Measurements from ENCODE around the gene TMEM167B.

The TMEM167B gene

DNA sequence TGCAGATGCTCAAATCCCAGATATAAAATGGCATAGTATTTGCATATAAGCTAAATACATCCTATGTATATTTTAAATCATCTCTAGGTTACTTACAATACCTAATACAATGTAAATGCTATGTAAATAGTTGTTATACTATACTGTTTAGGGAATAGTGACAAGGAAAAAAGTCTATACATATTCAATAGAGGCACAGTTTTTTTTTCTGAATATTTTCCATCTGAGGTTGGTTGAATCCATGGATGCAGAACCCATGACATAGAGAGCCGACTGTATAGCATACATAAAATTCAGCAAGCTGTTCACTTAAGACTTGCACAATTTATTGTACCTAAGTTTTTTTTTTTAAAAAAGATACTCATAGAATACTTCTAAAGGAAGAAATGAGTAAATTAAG, 21.3 kb upstream of the TMEM167B start:
- Mint-ChIP-seq H3K4me1 (peaks cover 3% of the 10 kb centered on the region), H3K9me3 (no peaks in the 10 kb centered on the region), H3K4me3 (no peak overlapping the region), H3K27ac (no peak overlapping the region), H3K36me3 (peaks cover 77% of the 10 kb centered on the region)
- DNase-seq (ENCODE audit: low spot score in 2 of 2) (no peak), ATAC-seq (no peak)

GRCh38 chr1:109075531-109076490, 14.8 kb upstream of the TMEM167B start, which contains the start of gene TAF13:
TSS of gene TAF13 (minus strand) at chr1:109076003. CDS start at chr1:109075947, 56 bp downstream.
- Mint-ChIP-seq H3K4me3 (peak within 1 kb of the TSS; percentile 98), H3K27ac (peak within 1 kb of the TSS; percentile 99)
- ATAC-seq = peak; percentile 100

DNA sequence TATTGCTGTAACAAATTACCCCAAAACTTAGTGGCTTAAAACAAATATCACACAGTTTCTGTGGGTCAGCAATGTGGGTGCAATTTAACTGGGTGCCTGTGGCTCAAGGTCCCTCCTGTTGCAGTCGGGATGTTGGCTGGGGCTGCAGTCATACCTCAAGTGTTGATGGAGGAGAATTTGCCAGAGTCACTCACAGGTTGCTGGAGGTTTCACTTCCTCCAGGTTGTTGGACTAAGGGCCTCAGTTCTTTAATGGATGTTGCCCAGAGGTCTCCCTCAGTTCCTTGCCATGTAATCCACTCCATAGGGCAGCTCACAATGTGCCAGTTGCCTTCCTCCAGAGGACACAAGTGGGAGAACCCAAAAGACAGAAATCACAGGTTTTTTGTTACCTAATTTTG, 12.2 kb upstream of the TMEM167B start:
- DNase-seq (ENCODE audit: low spot score in 2 of 2) = no peak

More at GRCh38 chr1:109075531-109076490, 14.8 kb upstream of the TMEM167B start, which contains the start of gene TAF13:
- Mint-ChIP-seq H3K9me3 (no peaks in the 10 kb centered on the region), H3K4me1 (peaks cover 22% of the 10 kb centered on the region), H3K36me3 (peaks cover 34% of the 10 kb centered on the region)
- peak; percentile 77 to 93 for DNase-seq (ENCODE audit: low spot score in 2 of 2)

DNA sequence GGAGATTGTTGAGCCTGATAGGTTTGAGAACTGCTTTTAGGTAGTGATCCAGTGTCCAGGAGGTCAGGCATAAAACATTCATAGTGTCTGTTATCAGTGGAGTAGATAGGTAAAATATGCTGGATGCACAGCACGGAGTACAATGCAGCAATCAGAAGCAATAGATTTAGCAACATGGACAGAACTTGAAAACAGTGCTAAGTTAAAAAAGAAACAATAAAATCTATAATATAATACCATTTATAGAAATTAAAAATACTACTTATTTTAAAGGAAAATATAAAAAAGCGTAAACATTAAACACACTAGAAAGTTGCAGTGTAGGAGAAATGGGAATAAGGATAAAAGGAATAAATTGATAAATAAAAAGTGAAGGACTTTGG, 11.3 kb upstream of the TMEM167B start:
- DNase-seq (ENCODE audit: low spot score in 2 of 2) (no peak), ATAC-seq (no peak)
- Mint-ChIP-seq H3K36me3 (peaks cover 10% of the 10 kb centered on the region), H3K9me3 (no peaks in the 10 kb centered on the region), H3K4me1 (peaks cover 20% of the 10 kb centered on the region), H3K4me3 (no peak overlapping the region), H3K27ac (no peak overlapping the region)

More for the DNA sequence above, 12.2 kb upstream of the TMEM167B start:
- H3K4me1 Mint-ChIP-seq = peaks cover 22% of the 10 kb centered on the region
- H3K27ac Mint-ChIP-seq = no peak overlapping the region
- peaks cover 10% of the 10 kb centered on the region for H3K36me3 Mint-ChIP-seq
- no peak overlapping the region for H3K4me3 Mint-ChIP-seq
- ATAC-seq = no peak
- no peaks in the 10 kb centered on the region for H3K9me3 Mint-ChIP-seq

- Mint-ChIP-seq H3K4me3 (no peak overlapping the region), H3K27ac (no peak overlapping the region), H3K4me1 (peaks cover 7% of the 10 kb centered on the region), H3K9me3 (no peaks in the 10 kb centered on the region), H3K36me3 (peaks cover 8% of the 10 kb centered on the region)
- DNase-seq (ENCODE audit: low spot score in 2 of 2) (no peak), ATAC-seq (no peak)
Measured at GRCh38 chr1:109080441-109081082, 10.0 kb upstream of the TMEM167B start.

DNA sequence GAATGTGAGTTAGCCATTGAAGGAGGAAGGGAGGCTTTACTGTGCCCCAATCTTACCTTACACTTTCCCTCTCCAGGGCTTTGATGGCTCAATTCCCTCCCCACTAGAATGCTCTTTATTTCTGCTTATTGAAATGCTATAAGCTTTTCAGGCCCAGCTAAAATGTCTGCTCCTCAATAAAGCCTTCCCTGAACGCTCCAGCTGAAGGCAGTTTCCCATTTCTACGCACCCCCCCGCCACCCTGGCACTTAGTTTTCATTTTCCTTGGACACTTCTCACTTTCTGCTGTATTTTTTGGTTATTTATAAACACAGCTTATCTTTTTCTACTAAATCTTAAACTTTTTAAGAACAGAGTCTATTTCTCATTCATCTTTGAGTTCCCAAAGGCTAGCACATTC, 7.1 kb upstream of the TMEM167B start:
- H3K36me3 Mint-ChIP-seq = no peaks in the 10 kb centered on the region
- H3K4me3 Mint-ChIP-seq = no peak overlapping the region
- H3K4me1 Mint-ChIP-seq = no peaks in the 10 kb centered on the region
- no peak for ATAC-seq
- no peak overlapping the region for H3K27ac Mint-ChIP-seq
- no peak for DNase-seq (ENCODE audit: low spot score in 2 of 2)
- H3K9me3 Mint-ChIP-seq = no peaks in the 10 kb centered on the region

DNA sequence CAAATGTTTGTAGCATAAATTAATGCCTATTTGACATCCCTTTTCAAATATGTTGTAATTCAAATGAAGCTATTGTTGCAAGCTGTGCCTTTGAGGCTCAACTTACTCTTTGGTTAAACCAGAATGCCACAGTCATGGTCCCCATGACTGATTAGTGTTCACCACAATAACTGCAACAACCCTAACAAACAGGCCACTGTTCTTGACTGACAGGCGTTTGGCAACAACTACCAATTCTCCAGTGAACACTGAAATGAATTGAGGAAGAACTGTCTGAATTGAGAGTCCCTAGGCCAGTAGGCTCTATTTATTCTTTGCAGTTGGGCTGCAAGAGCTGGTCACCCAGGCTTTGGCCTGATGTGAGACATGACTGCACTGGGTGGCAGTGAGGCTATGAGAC, 6.6 kb upstream of the TMEM167B start:
- H3K4me3 Mint-ChIP-seq = no peak overlapping the region
- no peak for ATAC-seq
- no peaks in the 10 kb centered on the region for H3K36me3 Mint-ChIP-seq
- H3K4me1 Mint-ChIP-seq = no peaks in the 10 kb centered on the region
- no peak for DNase-seq (ENCODE audit: low spot score in 2 of 2)
- no peaks in the 10 kb centered on the region for H3K9me3 Mint-ChIP-seq
- H3K27ac Mint-ChIP-seq = no peak overlapping the region

- ATAC-seq (peak; percentile 16), DNase-seq (ENCODE audit: low spot score in 2 of 2) (no peak)
- Mint-ChIP-seq H3K9me3 (no peaks in the 10 kb centered on the region), H3K36me3 (no peaks in the 10 kb centered on the region), H3K4me1 (no peaks in the 10 kb centered on the region), H3K4me3 (no peak overlapping the region), H3K27ac (peak overlapping the region; percentile 66)
Measured at GRCh38 chr1:109084563-109085517, 5.7 kb upstream of the TMEM167B start.

GRCh38 chr1:109089242-109090015, 1.1 kb upstream of the TMEM167B start:
- Mint-ChIP-seq H3K27ac (peak overlapping the region; percentile 94), H3K9me3 (no peaks in the 10 kb centered on the region), H3K4me1 (peaks cover 12% of the 10 kb centered on the region), H3K4me3 (peak overlapping the region; percentile 95), H3K36me3 (peaks cover 37% of the 10 kb centered on the region)
- ATAC-seq = no peak
- no peak for DNase-seq (ENCODE audit: low spot score in 2 of 2)

- H3K36me3 Mint-ChIP-seq = peaks cover 56% of the 10 kb centered on the region
- DNase-seq (ENCODE audit: low spot score in 2 of 2) = no peak
- ATAC-seq = peak; percentile 74
- peak overlapping the region; percentile 94 for H3K27ac Mint-ChIP-seq
- peak overlapping the region; percentile 95 for H3K4me3 Mint-ChIP-seq
- H3K9me3 Mint-ChIP-seq = no peaks in the 10 kb centered on the region
- peaks cover 12% of the 10 kb centered on the region for H3K4me1 Mint-ChIP-seq
Measured at GRCh38 chr1:109091078-109091838, 694 bp downstream of the TMEM167B start.

DNA sequence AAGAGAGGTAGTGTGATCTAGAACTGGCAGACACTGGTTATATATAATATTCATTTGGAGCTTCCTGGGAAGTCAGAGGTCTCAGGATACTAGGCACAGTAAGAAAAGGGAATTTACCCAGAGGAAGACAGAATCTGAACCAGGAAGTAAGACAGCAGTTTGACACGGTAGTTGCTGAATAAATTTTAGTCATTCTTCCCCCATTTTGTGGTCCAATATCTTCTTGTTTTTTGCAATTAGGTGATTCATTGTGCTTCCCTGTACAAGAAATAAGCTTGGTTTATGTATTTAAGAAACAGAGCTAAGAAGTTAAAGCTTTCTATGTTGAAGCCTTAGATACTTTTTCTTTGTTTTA, 1.3 kb downstream of the TMEM167B start:
- peak; percentile 37 for ATAC-seq
- Mint-ChIP-seq H3K4me3 (peak overlapping the region; percentile 95), H3K9me3 (no peaks in the 10 kb centered on the region), H3K4me1 (peaks cover 12% of the 10 kb centered on the region), H3K27ac (peak overlapping the region; percentile 94), H3K36me3 (peaks cover 56% of the 10 kb centered on the region)
- no peak for DNase-seq (ENCODE audit: low spot score in 2 of 2)

- Mint-ChIP-seq H3K4me1 (peaks cover 12% of the 10 kb centered on the region), H3K9me3 (no peaks in the 10 kb centered on the region), H3K36me3 (peaks cover 57% of the 10 kb centered on the region), H3K27ac (no peak overlapping the region), H3K4me3 (no peak overlapping the region)
- ATAC-seq (no peak), DNase-seq (ENCODE audit: low spot score in 2 of 2) (no peak)
Measured at GRCh38 chr1:109094377-109094803, 3.8 kb downstream of the TMEM167B start.

GRCh38 chr1:109094871-109095270, 4.3 kb downstream of the TMEM167B start:
- DNase-seq (ENCODE audit: low spot score in 2 of 2) = no peak
- no peak for ATAC-seq
- Mint-ChIP-seq H3K27ac (no peak overlapping the region), H3K4me1 (peaks cover 14% of the 10 kb centered on the region), H3K4me3 (no peak overlapping the region), H3K36me3 (peaks cover 62% of the 10 kb centered on the region), H3K9me3 (no peaks in the 10 kb centered on the region)

DNA sequence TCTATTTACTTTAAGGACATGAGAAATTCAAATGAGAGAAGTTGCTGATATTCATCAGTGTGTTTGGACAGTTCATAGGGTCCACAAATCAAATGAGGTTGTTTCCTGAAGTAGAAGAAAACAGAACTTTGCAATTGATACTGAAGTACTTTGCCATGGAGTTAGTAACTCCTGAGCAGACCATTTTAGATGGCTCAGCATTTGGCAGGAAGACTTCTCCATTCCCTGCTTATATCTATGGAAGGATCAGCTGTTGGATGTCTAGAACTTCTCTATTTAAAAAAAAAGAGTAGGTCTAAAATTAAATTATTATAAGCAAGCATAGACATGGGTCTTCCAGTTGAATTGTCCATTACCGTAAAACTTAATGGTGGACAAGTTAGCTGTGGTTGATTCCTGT, 5.1 kb downstream of the TMEM167B start:
- Mint-ChIP-seq H3K9me3 (no peaks in the 10 kb centered on the region), H3K27ac (no peak overlapping the region), H3K4me3 (no peak overlapping the region), H3K4me1 (peaks cover 18% of the 10 kb centered on the region), H3K36me3 (peaks cover 70% of the 10 kb centered on the region)
- DNase-seq (ENCODE audit: low spot score in 2 of 2) (no peak), ATAC-seq (no peak)

Measured in stimulated activated effector memory CD8-positive, alpha-beta T cell treated with anti-CD3 and anti-CD28 coated beads, Interleukin-12 subunit alpha, Interleukin-12 subunit beta, amount 100 ng/mL, for 72 hours (primary cell).